GM18870 (cell line): Measurements from ENCODE around the gene IL2RA.
A peak's percentile ranks its signal among the peaks of the same experiment; 100 is the strongest.
"Not testable (repeated sequence)": the region's sequence is repeated elsewhere in the genome, so short reads cannot be mapped to it uniquely, and the experiment has no call there.

Source experiments
- ATAC-seq: cut with Tn5 transposase; IDR thresholded peaks from one replicate; pipeline ENCODE4 v1.9.1; 2021; ENCODE audit warnings: moderate library complexity; ENCODE audit not compliant: unreplicated experiment

The IL2RA gene

DNA sequence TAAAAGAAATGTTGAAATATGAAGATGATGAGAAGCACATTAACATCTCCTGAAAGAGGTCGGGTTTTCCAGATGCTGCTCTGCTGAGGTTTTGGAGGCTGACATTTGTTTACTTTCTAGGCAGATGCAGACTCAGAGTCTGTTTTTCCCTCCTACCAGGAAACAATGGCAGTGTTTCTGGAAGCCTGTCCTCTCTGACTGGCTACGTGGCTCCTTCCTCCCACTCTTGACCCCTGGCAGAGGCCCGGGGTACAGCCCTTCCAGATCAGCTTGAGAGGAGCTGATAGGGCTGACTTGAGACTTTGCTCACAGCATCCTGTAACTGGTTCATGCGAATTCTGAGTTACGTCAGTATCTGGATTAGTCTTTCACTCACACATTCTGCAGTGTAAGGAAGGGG, 43.7 kb downstream of the IL2RA start:
- ATAC-seq: no peak

DNA sequence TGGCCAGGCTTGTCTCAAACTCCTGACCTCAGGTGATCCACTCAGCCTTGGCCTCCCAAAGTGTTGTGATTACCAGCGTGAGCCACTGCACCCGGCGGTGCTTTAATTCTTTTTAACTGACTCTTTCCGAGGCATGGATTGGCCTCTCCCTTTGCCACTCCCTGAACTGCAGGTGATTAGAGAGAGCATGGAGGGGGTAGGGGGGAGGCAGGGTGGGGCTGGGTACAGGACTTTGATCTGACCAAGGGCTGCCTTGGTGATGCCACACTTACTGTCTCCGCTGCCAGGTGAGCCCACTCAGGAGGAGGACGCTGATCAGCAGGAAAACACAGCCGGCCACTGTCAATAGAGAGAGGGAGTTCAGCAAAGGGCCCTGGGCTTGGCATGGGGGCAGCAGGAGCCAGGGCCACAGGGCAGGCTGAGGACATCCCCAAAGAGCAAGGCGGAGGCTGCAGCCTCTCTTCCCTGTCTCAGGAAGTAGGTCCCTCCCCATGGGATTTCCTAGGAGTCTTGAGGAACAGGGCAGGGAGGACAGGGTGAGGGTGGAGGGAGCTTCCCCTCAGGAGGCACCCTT, 44.3 kb downstream of the IL2RA start:
- no peak for ATAC-seq

DNA sequence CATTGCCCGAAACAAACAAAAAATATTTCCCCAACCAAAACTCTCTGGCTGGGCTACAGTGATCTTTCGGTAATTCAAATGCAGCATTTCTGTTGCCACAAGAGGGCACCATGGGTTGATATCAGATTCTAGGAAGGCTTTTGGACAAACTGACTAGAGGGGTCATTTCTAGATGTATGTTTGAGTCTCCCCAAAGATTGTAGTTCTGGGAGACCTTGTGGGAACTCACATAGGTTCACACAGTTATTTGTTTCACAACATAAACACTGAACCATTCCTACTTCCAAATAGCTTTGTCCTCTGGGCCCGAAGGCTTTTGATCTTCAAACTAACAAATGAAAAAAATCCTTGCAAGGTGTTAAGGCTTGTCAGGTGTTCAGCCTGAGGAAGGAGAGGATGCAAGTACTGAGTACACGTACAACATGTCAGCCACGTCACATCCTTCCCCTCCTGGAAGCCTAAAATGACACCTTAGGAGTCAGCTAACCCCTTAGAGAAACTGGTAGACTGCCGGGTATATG, 47.9 kb downstream of the IL2RA start:
- no peak for ATAC-seq

DNA sequence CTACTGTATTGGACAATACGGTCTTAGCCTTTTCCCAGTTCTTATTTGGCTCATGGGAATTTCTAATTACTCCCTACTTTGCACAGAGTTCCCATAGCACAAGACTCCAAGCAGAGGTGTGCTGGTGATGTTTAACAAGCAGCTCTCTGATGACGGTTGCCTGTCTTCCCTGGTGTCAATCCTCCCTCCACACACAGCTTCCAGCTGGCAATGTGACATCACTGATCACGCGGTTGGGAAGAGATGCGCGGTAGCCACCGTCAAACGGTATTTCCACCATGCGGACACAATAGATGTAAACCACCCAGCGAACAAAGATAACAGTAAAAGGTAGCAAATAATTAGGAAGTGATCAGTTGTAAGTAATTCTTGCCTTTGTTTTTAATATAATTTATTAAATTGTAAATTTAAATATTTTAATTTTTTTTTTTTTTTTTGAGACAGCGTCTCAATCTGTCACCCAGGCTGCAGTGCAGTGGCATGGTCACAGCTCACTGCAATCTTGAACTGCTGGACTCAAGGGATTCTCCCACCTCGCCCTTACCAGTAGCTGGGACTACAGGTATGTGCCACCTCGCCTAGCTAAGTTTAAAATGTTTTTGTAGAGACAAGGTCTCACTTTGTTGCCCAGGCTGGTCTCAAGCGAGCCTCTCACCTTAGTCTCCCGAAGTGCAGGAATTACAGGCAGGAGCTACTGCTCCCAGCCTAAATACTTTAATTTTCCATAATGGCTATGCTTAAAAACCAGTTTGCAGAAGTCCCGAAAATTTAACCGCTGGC, 48.6 kb downstream of the IL2RA start:
- no peak for ATAC-seq

DNA sequence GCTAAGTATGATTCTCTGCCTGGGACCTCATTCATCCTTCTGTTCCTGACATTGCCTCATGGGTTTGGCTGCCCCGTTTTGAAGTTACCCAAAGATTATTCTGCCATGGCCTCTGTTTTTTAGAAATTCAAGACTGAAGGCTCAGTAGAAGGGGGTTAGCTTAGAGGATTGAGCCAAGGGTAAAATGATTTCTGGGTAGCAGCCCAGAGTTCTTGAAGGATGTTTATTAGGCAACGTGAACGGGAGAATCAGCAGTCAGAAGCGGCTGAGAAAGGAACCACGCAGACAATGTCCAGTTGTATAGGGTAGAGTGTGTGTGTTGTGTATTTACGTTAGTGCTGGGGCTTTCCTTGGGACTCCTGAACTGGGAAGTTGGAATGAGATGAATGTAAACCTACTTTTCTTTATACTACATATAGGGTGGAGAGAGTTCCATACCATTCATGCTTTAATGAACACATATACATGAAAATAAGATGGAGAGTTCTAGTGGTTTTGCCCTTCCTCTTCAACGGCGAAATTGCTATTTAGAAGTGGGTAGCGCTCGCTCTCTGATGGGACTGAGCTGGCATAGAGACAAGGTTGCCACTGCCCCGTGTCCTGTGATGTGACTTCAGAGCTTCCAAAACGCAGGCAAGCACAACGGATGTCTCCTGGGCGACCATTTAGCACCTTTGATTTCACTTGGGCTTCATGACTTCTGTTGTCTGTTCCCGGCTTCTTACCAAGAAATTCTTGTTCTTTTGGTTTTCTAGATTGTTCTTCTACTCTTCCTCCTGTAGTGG, 49.9 kb downstream of the IL2RA start:
- ATAC-seq: no peak

DNA sequence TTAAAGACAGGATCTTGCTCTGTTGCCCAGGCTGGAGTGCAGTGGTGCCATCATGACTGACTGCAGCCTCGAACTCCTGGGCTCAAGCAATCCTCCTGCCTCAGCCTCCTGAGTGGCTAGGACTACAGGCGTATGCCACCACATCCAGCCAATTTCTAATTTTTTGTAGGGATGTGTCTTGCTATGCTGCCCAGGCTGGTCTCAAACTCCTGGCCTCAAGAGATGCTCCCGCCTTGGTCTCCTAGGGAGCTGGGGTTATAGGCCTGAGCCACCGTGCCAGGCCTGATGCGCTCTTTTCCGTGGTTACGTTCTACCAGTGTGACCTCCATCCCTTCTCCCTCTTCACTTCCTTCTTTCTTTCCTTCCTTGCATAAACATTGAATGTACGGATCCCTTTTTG, 50.6 kb downstream of the IL2RA start:
- no peak for ATAC-seq

DNA sequence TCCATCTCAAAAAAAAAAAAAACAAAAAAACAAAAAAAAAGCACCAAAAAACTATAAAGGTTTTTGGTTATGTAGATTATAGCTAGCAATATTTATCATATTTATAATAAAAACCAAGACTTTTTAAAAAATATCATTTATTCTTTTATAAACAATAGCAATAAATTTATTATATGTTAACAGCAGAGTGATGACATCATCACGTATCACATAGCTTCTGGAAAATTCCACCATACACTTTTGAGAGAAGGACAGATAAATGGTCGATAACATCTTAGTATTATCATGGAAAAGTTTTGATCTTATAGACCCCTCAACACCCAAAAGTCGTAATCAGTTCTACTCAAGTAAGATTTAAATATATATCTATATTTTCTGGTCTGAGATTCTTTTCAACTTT, 51.6 kb downstream of the IL2RA start:
- ATAC-seq: no peak

DNA sequence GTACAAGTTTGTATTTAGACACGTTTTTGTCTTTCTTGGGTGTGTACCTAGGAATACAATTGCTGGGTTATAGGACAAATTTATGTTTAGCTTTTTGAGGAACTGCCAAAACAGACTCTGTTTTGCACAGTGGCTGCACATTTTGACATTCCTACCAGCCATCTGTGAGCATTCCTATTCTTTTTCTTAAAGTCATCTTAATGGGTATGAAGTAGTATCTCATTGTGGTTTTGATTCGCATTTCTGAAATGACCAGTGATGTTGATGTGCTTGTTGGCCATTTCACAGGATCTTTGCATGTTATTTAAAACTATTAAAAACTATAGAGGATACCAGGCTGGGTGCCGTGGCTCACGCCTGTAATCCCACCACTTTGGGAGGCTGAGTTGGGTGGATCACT, 52.2 kb downstream of the IL2RA start:
- ATAC-seq: no peak

DNA sequence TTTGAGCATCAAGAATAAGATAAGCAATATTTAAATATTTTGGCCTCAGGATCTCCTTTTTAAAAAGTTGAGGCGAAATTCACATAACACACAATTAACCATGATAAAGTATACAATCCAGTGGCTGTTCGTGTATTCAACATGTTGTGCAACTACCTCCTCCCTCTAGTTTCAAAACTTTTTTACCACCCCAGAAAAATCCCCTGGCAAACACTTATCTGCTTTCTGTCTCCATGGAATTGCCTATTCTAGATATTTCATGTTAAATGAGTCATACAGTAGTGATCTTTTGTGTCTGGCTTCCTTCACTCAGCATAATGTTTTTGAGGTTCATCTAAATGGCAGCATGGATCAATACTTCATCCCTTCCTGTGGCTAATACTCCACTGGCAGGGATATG, 53.0 kb downstream of the IL2RA start:
- no peak for ATAC-seq

DNA sequence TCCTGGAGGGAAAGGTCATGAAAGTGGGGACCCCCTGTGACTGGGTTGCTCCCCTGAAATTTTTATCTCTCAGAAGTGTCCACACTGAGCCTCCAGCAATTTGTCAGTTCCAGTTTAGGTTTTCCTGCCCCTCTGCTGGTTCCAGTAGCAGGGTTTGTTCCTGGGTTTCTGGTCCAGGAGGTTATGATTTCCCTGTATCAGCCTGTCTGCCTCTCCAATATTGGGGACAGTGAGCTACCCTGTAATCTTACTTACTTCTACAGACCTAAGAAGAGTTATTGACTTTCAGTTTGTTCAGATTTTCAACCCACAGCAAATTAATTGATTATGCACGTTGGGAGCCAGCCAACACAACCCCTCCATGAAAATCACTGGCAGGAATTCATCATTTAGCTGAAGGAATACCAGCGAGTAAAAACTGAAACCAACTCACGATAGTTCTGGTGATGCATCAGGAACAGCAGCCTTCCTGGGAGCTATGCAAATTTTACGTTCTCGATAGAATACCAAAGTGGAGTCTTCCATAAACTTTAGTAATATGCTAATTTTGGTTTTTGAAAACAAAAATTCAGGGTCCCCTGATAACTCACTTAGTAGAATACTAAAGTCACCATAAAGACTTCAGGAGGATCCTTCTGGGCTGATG, 53.5 kb downstream of the IL2RA start:
- ATAC-seq: no peak

DNA sequence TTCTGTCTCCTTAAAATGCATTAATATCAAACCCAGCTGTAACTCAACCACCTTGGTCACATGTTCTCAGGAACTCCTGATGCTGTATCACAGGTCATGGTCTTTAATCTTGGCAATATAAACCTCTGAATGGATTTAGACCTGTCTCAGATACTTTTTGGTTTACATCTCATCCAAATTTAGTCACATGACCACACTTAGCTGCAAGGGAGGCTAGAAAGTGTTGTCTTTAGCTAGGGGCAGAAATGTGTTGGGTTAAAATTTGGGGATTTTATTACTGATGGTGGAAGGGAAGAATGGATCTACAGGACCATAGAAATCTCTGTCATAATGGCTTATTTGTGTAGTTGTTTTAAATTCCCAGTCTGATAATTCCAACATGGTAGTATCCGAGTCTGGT, 55.2 kb downstream of the IL2RA start:
- ATAC-seq: no peak

DNA sequence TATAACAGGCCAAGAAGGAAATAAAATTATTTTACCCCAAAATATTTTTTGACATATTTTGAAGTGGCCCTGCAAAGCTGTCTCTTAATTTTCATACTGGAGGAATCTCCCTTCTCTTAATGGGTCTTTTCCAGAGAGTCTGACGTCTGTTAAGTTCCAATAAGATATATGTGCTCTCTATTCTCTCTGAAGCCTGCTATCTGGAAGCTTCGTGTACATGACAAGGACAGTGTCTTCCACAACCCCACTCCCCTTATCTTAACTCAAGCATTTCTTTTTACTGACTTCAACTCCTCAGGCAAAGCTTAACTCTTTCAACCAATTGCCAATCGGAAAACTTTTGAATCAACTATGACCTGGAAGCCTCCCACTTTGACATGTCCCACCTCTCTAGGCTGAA, 55.6 kb downstream of the IL2RA start:
- ATAC-seq: no peak

DNA sequence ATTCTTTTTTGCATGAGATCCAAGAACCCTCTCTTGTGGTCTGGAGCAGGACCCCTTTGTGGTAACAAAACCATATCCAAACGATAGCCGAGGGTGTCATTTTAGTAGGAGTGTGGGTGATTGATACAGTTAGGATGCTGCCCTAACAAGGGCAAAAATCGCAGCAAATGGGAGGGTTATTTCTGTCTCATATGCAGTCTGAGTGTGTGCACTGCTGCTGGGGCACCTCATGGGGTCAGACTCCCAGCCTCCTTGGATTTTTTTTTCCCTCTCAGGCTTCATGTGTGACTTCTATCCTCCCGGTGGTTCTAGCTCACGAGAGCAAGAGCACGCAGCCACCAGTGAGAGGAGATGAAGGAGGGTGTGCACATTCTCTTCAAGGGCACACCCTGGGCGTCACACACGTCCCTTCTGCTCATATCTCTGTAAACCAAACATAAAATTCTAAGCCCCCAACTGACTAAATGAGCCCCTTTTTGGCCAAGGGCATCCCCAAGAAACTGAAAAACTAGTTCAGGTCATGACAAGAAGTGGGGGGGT, 56.2 kb downstream of the IL2RA start:
- ATAC-seq: no peak

DNA sequence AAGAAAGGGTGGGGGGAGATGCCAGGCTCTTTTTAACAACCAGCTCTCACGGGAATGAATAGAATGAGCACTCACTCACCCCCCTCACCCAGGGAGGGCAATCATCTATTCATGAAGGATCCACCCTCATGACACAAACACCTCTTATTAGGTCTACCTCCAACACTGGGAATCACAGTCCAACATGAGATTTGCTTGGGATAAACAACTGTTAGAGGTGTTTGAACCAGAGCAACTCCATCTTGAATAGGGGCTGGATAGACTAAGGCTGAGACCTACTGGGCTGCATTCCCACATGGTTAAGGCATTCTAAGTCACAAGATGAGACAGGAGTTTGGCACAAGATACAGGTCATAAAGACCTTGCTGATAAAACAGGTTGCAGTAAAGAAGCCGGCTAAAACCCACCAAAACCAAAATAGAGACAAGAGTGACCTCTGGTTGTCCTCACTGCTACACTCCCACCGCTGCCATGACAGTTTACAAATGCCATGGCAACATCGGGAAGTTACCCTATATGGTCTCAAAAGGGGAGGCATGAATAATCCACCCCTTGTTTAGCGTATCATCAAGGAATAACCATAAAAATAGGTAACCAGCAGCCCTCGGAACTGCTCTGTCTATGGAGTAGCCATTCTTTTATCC, 56.9 kb downstream of the IL2RA start:
- ATAC-seq: not testable (repeated sequence)

DNA sequence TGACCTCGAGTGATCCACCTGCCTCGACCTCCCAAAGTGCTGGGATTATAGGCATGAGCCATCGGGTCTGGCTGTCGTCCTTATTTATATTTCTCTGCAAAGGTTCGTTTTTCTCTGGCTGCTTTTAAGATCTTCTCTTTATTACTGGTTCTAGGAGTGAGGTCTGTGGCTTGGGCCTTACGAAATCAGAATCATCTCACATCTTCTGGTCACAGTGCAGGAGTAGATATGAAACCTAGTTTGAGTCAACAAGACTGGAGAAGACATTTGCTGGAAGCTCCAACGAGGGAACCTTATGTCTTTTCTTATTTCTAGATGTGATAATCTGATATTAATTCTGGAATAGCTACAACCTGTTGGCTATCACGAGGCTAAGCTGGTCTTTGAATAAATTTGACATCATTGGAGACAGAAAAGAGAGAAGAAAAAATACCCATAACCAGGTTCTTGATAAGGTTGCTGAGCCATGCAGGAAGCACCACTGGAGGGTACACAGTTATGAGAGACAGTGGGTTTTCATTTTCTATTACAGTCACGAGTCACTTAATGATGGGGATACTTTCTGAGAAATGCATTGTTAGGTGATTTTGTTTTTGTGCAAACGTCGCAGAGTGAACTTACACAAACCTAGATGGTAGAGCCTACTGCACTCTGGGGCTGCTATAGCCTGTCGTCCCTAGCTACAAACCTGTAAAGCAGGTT, 59.2 kb downstream of the IL2RA start:
- ATAC-seq: peak; percentile 78

DNA sequence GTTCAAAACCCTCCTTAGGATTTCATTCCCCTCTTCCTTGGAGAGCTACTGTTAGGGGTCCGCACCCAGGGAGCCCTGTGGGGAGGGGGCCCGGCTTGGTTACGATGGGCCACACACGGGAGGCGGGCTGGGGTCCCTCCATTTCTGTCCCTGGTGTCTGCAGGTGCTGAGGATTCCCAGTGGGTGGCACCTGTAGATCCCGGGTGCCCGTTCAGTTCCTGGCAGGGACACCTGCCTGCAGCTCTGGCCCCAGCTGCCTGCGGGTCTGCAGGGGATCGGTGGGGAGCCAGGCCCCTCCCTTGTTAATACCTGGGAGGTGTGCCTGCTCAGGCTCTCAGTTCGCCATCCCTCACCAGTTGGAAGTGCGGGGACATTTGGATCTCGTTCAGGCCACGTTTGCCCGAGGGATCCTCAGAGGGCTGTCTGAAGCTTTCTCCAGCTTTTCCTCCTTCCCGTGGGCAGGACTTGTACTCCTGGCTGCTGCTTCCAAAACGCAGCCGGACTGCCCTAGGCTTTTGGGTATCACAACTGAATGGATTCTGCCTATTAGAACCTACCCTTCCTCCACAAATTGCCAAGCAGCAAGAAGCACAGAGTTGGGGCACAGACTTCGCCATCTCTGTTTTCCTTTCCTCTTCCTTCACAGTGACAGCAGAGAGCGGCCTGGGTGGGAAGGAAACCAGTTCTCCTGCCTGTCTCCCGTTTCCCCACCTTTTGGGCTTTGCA, 62.6 kb downstream of the IL2RA start:
- ATAC-seq: no peak

DNA sequence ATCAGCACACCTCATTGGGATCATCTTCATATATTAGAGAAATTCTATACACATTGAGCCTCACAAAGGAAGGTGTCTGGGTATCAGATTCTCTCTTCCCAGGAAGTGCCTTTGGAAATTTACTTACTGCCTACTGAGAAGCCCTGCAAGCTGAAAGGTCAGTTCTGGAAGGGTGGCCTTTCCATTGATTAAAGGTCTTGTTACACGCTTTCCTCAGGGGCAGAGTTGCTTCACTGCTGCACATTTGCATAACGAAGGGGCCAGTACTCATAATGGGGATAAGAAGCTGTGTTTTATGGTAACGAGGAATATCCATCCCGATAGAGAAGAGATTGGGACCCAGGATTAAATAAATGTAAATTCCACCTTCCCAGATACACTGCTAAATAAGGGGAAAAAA, 65.5 kb downstream of the IL2RA start:
- no peak for ATAC-seq

DNA sequence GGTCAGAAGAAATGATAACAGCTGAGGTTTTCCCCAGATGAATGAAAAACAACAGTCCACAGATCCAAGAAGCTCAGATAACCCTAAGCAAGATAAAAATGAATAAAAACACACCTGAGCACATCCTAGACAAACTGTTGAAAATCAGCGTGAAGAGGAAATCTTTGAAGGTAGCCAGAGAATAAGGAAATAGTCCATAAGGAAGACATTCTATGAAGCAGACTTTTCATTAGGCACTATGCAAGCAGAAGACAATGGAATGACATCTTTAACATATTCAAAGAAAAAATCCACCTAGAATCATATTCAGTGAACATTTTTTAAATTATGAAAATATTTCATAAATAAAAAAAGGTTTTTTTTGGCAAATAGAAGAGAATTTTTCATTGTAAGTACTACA, 69.8 kb downstream of the IL2RA start:
- no peak for ATAC-seq

DNA sequence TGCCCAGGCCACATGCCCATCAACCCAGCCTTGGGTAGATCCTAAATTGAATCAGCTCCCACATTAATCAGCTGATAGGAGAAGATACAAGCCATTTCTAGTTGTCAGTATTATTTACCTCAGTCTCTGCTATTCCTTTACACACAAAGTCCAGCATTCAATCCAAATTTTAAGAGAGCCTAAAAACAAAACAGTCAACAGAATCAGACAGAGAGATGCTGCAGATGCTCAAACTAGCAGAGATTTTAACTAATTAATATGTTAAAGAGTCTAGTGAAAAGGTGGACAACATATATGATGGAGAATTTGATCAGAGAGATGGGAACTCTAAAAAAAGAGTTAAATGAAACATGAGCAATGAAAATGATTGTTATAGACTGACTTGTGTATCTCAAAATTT, 70.5 kb downstream of the IL2RA start:
- ATAC-seq: no peak
